Endothelial cell of umbilical vein (primary cell): Measurements from ENCODE around the gene ZNF565. TPM values are rescaled to one million over a fixed set of nuclear protein-coding genes. Genes with fewer than 3 reads are reported as not detected.

ENCODE experiments used
- BruUV-seq: library from RNA; stranded (reverse); fragments of 400-500 nt; replicated peaks from 2 replicates; lab custom pipeline; 2021; lab: Mats Ljungman, UMichigan
- CTCF ChIA-PET: fragments of 300-600, 350-600 bp; sonication (Branson Sonifier 250); formaldehyde crosslinking; loops from one replicate; lab custom pipeline; 2021; ENCODE audit warnings: antibody characterized with exemption, inconsistent platforms; lab: Charles Lee
- POLR2A ChIA-PET: fragments of 300-600, 350-600 bp; sonication (Branson Sonifier 250); formaldehyde crosslinking; loops from one replicate; lab custom pipeline; 2021; ENCODE audit warnings: antibody characterized with exemption, inconsistent platforms; lab: Charles Lee
- DNase-seq: peaks from one replicate; pipeline ENCODE4 v3.0.0-alpha.2; 2011; ENCODE audit warnings: low read depth, low spot score
- FAIRE-seq: peaks from 2 replicates; lab custom pipeline; 2011; peaks lifted over from hg19 to GRCh38; lab: Jason Lieb, UNC
- H2AFZ ChIP-seq: 2 replicates; pipeline ENCODE4 v1.6.0; 2012; ENCODE audit warnings: low read depth, low read length, control low read depth, inconsistent platforms
- H3K27ac ChIP-seq: 2 replicates; pipeline ENCODE4 v1.5.1; 2011; ENCODE audit warnings: low read depth, mild to moderate bottlenecking, control low read depth, low read length, moderate library complexity; ENCODE audit not compliant: insufficient read depth
- H3K27me3 ChIP-seq, 2 experiments: 2 replicates each; pipeline versions ENCODE4 v1.6.0 to v1.6.1; 2011; ENCODE audit warnings: low read length in 2 of 2, mixed read lengths in 1 of 2; ENCODE audit not compliant: control insufficient read depth in 2 of 2, insufficient read depth in 2 of 2
- H3K36me3 ChIP-seq, 2 experiments: 2 replicates in 1 of 2; 3 replicates in 1 of 2; pipeline ENCODE4 v1.5.1; 2011; ENCODE audit warnings: low read length in 2 of 2, mild to moderate bottlenecking in 1 of 2, moderate library complexity in 1 of 2; ENCODE audit not compliant: control insufficient read depth in 2 of 2, insufficient read depth in 2 of 2; ENCODE audit errors: extremely low read depth in 1 of 2
- H3K4me1 ChIP-seq: 3 replicates; pipeline ENCODE4 v1.5.1; 2011; ENCODE audit warnings: mild to moderate bottlenecking, low read length; ENCODE audit not compliant: control insufficient read depth, insufficient read depth; ENCODE audit errors: extremely low read depth
- H3K4me2 ChIP-seq: 2 replicates; pipeline ENCODE4 v1.6.1; 2011; ENCODE audit warnings: low read length, control low read depth, mixed read lengths; ENCODE audit not compliant: insufficient read depth
- H3K4me3 ChIP-seq, 3 experiments: fragments of 200-600 bp in 1 of 3; sonication (generic), shearing (Covaris generic) in 1 of 3; replicated peaks in 1 of 3; 2 replicates each; pipeline ENCODE4 v1.5.1; 2011 to 2016; ENCODE audit warnings: control low read depth in 3 of 3, low read length in 3 of 3, mild to moderate bottlenecking in 2 of 3, inconsistent platforms in 1 of 3, low read depth in 1 of 3, moderate library complexity in 1 of 3; ENCODE audit not compliant: insufficient read depth in 1 of 3
- H3K79me2 ChIP-seq: 2 replicates; pipeline ENCODE4 v1.6.0; 2012; ENCODE audit warnings: low read length, inconsistent platforms; ENCODE audit not compliant: control insufficient read depth, insufficient read depth
- H3K9ac ChIP-seq: replicated peaks from 2 replicates; pipeline ENCODE3; 2011; ENCODE audit warnings: low read length, control low read depth; ENCODE audit not compliant: insufficient read depth; ENCODE audit errors: extremely low read depth
- H3K9me1 ChIP-seq: replicated peaks from 3 replicates; pipeline ENCODE4 v1.6.0; 2011; ENCODE audit warnings: mild to moderate bottlenecking, low read length; ENCODE audit not compliant: control insufficient read depth, insufficient read depth; ENCODE audit errors: extremely low read depth
- H3K9me3 ChIP-seq: replicated peaks from 2 replicates; pipeline ENCODE4 v1.5.1; 2012; ENCODE audit warnings: low read length, inconsistent platforms; ENCODE audit not compliant: control insufficient read depth, insufficient read depth
- H4K20me1 ChIP-seq: replicated peaks from 2 replicates; pipeline ENCODE3; 2011; ENCODE audit warnings: mild to moderate bottlenecking, low read length; ENCODE audit not compliant: control insufficient read depth, insufficient read depth; ENCODE audit errors: extremely low read depth
- CTCF ChIP-seq, 2 donors: IDR thresholded peaks; 1 replicate in 1 of 2; 2 replicates in 1 of 2; pipeline ENCODE4 v1.5.1; 2011; ENCODE audit warnings: low read length in 2 of 2, mild to moderate bottlenecking in 2 of 2, moderate library complexity in 2 of 2, control low read depth in 1 of 2, inconsistent platforms in 1 of 2, low read depth in 1 of 2; ENCODE audit not compliant: insufficient read depth in 1 of 2; ENCODE audit errors: extremely low read depth in 1 of 2
- EZH2 ChIP-seq: IDR thresholded peaks from 2 replicates; pipeline ENCODE4 v1.6.1; 2012; ENCODE audit warnings: borderline replicate concordance, low read depth, mild to moderate bottlenecking, moderate library complexity, low read length, inconsistent platforms; ENCODE audit not compliant: severe bottlenecking
- FOS ChIP-seq: IDR thresholded peaks from 2 replicates; pipeline ENCODE4 v1.6.1; 2011; ENCODE audit warnings: mild to moderate bottlenecking, low read length, moderate library complexity, borderline replicate concordance; ENCODE audit not compliant: insufficient read depth
- GATA2 ChIP-seq: IDR thresholded peaks from 2 replicates; pipeline ENCODE4 v1.7.0; 2011; ENCODE audit warnings: low read depth, mild to moderate bottlenecking, moderate library complexity, mixed read lengths, low read length; ENCODE audit not compliant: insufficient read length, insufficient read depth
- JUN ChIP-seq: IDR thresholded peaks from 2 replicates; pipeline ENCODE4 v1.6.1; 2011; ENCODE audit warnings: borderline replicate concordance, low read depth; ENCODE audit not compliant: insufficient read length, insufficient read depth
- MYC ChIP-seq: IDR thresholded peaks from one replicate; pipeline ENCODE4 v1.6.1; 2011; ENCODE audit warnings: mild to moderate bottlenecking, low read depth, low read length
- POLR2A ChIP-seq: IDR thresholded peaks from 2 replicates; pipeline ENCODE4 v1.6.1; 2012; ENCODE audit warnings: low read depth, mild to moderate bottlenecking, control low read depth, low read length
- POLR2AphosphoS5 ChIP-seq: IDR thresholded peaks from 2 replicates; pipeline ENCODE4 v1.6.1; 2012; ENCODE audit warnings: low read depth, mild to moderate bottlenecking, control low read depth, low read length, moderate library complexity; ENCODE audit not compliant: insufficient read depth
- dilution Hi-C: fragments of 300-500 bp; cut with MboI; formaldehyde crosslinking; loops from one replicate; pipeline ENCODE4 v1.15.0; 2019; ENCODE audit warnings: low sequenced_read_pairs; ENCODE audit not compliant: extremely low pct_ligation_motif_present
- intact Hi-C: fragments of 100-400 bp; cut with micrococcal nuclease; formaldehyde crosslinking; loops from one replicate; pipeline ENCODE4 v1.10.0; 2022
- polyA plus RNA-seq, 4 experiments: library from polyadenylated mRNA; depleted of rRNA in 3 of 4; stranded (reverse) in 3 of 4; unstranded in 1 of 4; fragments of >200 nt; gene quantifications; 2 replicates each; pipeline versions ENCODE4 v1.2.1 to v1.2.3, GENCODE V29; 2011 to 2012; ENCODE audit warnings: missing spikeins in 1 of 4
- total RNA-seq: library from RNA; stranded (reverse); gene quantifications from 2 replicates; pipeline ENCODE4 v1.2.3, GENCODE V29; 2021
- TF ChIP-seq, protein P1 (sequence below): IDR thresholded peaks from 2 replicates; pipeline ENCODE4 v1.6.1; 2011; ENCODE audit not compliant: insufficient read depth, insufficient read length

ZNF565 gene
- total and polyA plus RNA-seq, 2 donors (not counting 3 experiments of a cell fraction or from before 2014, with no cell fraction given), result 1.4 to 3.6 TPM

DNA sequence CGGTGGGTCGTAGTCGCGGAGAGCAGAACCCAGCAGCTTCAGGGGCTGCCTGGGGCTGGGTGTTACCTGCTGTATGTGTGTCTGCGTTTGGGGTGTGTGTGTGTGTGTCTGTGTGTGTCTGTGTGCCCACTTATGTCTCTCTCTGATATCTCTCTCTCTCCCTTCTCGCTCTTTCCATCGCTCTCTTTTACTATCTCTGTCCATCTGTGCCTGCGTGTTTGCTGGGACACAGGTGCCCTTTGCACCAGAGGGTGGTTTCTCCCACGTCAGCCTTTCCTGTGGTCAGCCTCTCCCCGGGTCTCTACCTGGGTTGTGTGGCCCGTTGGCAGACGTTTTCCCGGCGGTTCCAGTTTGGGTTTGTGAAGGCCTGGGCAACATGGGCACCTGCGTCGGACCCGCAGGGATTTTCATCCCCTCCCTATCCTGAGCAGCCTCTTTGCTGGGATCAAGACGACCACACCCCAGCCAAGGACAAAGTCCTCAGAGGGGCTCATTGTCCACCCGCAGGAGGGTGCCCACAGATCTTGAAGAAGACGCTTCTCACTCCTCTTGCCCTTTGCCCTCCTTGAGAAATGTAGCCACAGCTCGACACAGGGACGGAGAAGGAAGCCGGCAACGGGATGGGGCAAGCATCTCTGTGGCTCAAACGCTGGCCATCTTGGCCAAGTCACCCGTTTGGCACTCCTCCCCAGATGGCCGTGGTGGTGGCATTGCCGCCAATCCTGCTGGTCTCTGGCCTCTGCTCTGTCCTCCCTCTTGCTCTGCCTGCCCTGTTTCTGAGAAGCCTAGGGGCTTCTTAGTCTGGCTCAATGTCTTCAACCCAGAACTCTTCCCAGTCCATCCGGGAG lies 43.8 kb upstream of the ZNF565 start:
- H3K36me3 ChIP-seq, result no peaks in the 10 kb centered on the region
- no peaks in the 10 kb centered on the region for H4K20me1 ChIP-seq
- no peaks in the 10 kb centered on the region for H3K4me1 ChIP-seq
- H3K27me3 ChIP-seq, result no peaks in the 10 kb centered on the region
- POLR2A ChIA-PET, result no interaction called here
- no peaks in the 10 kb centered on the region for H3K79me2 ChIP-seq
- H3K27ac ChIP-seq, result no peak overlapping the region
- no peak overlapping the region for H3K4me2 ChIP-seq
- dilution Hi-C loops (no loop called here), intact Hi-C loops (no loop called here)
- no peaks in the 10 kb centered on the region for H3K9me3 ChIP-seq
- TF ChIP-seq GATA2 (no peak), POLR2AphosphoS5 (no peak), EZH2 (no peak), FOS (no peak), JUN (no peak), MYC (no peak), CTCF (IDR thresholded peaks at IDR 0.05; ENCODE audit: extremely low read depth in 1 of 2, insufficient read depth in 1 of 2, low read depth in 1 of 2, low read length in 2 of 2) (no peak), POLR2A (no peak)
- TF ChIP-seq, protein P1, sequence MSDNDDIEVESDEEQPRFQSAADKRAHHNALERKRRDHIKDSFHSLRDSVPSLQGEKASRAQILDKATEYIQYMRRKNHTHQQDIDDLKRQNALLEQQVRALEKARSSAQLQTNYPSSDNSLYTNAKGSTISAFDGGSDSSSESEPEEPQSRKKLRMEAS, result no peak
- H3K4me3 ChIP-seq, result peak overlapping the region in 1 of 3 experiments; percentile 46
- no peak for DNase-seq
- H3K9me1 ChIP-seq, result no peaks in the 10 kb centered on the region
- no peak for FAIRE-seq
- no peak overlapping the region for H3K9ac ChIP-seq
- no peak overlapping the region for H2AFZ ChIP-seq
- CTCF ChIA-PET, result no interaction called here
- no TSS peak for BruUV-seq
